ENCODE data around the gene OR10G4. TPM values are rescaled to one million over a fixed set of nuclear protein-coding genes. Genes with fewer than 3 reads are reported as not detected.

The OR10G4 gene, protein sequence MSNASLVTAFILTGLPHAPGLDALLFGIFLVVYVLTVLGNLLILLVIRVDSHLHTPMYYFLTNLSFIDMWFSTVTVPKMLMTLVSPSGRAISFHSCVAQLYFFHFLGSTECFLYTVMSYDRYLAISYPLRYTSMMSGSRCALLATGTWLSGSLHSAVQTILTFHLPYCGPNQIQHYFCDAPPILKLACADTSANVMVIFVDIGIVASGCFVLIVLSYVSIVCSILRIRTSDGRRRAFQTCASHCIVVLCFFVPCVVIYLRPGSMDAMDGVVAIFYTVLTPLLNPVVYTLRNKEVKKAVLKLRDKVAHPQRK
- not detected in 2 replicates for total RNA-seq

DNA sequence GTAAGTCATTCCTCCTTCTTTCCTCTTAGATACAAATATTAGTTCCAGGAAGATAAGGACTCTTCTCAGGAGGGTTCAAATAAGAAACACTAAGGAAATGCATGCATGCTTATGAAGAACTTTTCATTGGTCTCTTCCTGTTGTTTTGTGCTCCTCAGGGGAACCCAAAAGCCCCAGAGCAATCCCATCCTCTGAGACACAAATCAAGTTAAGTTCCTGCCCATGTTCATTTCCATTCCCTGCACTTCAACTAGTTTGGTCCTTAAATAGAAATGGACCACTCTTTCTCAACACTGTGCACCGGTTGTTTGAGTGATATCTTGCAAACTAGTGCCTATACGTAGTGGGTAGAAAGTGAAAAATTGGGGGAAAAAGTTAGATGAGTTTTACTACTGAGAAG, at the start of gene OR10G4:
OR10G4 (plus strand) TSS at position 301 of the 400 bp plus-strand sequence. CDS start 2,578 bp downstream, outside the sequence.
- no peak within 1 kb of the TSS for H3K4me3 ChIP-seq (ENCODE audit: low read depth, low read length)
- DNase-seq (ENCODE audit: low read depth): no peak
- TF ChIP-seq, protein P1, sequence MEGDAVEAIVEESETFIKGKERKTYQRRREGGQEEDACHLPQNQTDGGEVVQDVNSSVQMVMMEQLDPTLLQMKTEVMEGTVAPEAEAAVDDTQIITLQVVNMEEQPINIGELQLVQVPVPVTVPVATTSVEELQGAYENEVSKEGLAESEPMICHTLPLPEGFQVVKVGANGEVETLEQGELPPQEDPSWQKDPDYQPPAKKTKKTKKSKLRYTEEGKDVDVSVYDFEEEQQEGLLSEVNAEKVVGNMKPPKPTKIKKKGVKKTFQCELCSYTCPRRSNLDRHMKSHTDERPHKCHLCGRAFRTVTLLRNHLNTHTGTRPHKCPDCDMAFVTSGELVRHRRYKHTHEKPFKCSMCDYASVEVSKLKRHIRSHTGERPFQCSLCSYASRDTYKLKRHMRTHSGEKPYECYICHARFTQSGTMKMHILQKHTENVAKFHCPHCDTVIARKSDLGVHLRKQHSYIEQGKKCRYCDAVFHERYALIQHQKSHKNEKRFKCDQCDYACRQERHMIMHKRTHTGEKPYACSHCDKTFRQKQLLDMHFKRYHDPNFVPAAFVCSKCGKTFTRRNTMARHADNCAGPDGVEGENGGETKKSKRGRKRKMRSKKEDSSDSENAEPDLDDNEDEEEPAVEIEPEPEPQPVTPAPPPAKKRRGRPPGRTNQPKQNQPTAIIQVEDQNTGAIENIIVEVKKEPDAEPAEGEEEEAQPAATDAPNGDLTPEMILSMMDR (IDR thresholded peaks at IDR 0.05; ENCODE audit: insufficient read depth, low read length, poor library complexity, severe bottlenecking): no peak
- H3K27me3 ChIP-seq (ENCODE audit: control insufficient read depth, insufficient read depth, low read length): no peaks in the 10 kb centered on the region
- H3K36me3 ChIP-seq (ENCODE audit: control insufficient read depth, insufficient read depth, low read length): no peaks in the 10 kb centered on the region

DNA sequence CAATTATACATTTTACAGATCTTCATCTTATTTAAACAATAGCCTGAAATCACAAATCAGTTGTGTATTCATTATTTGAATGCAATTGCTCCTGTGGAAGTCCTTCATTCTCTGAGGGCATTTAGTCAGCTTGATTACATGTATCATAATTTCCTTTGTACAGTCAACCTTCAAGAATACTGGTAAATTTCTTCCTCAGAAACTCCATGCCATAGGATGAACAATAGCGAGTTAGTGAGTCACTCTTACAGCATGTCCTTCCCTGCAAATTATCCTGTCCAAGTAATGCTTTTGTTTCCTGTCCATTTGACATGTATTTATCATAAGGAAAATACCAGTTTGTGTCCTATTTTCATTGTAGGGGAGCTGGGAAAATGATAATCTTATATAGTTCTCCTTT, 39.0 kb upstream of the OR10G4 start:
- Histone ChIP-seq H3K4me3 (ENCODE audit: low read depth, low read length) (no peak overlapping the region), H3K27me3 (ENCODE audit: control insufficient read depth, insufficient read depth, low read length) (no peaks in the 10 kb centered on the region), H3K36me3 (ENCODE audit: control insufficient read depth, insufficient read depth, low read length) (no peaks in the 10 kb centered on the region)
- peak; percentile 53 for DNase-seq (ENCODE audit: low read depth)
- TF ChIP-seq, protein P1 (IDR thresholded peaks at IDR 0.05; ENCODE audit: insufficient read depth, low read length, poor library complexity, severe bottlenecking): no peak

DNA sequence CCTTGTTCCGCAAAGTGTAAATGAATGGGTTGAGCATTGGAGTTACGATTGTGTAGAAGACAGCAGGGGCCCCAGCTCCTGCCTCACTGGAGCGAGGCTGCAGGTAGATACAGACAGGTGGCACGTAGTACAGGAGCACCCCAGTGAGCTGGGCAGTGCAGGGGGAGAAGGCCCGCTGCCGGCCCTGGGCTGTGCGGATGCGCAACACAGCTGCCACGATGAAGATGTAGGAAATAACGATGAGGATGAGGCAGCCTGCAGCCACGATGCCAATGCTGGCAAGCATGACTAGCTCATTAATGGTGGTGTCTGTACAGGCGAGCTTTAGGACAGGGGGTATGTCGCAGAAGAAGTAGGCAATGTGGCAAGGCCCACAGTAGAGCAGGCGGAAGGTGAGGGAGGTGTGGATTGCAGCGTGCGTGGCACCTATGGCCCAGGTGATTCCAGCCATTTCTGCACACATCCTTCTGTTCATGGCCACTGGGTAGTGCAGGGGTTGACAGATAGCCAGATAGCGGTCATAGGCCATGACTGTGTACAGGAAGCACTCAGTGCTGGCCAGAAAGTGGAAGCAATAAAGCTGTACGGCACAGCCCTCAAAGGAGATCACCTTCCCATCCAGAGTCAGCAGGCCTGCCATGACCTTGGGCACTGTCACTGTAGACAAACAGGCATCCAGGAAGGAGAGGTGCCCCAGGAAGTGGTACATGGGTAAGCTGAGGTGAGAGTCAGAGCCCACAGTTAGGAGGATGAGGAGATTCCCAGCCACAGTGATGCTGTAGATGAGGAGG, 35.8 kb upstream of the OR10G4 start:
- H3K27me3 ChIP-seq (ENCODE audit: control insufficient read depth, insufficient read depth, low read length): no peaks in the 10 kb centered on the region
- TF ChIP-seq, protein P1 (IDR thresholded peaks at IDR 0.05; ENCODE audit: insufficient read depth, low read length, poor library complexity, severe bottlenecking): no peak
- H3K4me3 ChIP-seq (ENCODE audit: low read depth, low read length): no peak overlapping the region
- H3K36me3 ChIP-seq (ENCODE audit: control insufficient read depth, insufficient read depth, low read length): no peaks in the 10 kb centered on the region
- no peak for DNase-seq (ENCODE audit: low read depth)

DNA sequence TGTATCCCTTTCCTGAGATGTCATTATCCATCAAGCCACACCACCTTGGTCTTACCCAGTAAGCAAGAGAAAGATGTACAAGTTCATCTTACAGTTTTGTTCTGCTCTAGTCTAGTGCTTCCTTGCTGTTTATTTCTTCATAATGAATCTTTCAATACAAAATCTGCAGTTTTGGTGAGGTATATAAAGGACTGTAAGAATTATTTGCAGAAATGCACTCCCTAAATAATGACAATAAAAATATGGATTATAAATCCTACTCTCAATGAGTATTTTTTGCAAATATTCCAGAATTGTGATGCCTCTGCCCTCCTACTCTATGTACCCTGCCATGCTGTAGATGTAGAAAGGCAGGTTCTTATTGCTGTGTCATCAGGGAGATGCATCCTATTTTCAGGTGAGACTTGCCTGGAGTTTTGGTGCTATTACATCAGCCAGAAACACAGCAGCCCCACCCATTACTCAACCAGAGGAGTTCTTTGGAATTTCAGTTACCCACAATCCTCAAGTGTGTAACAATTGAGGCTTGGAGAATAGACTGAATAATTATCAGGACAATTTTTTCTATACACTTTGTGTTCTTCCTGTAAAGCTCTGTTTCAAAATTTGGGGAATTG, 35.0 kb upstream of the OR10G4 start, which contains the start of gene OR10S1:
OR10S1 (minus strand) TSS at position 51 of the 617 bp plus-strand sequence. CDS start 117 bp downstream, outside the sequence.
- TF ChIP-seq, protein P1 (IDR thresholded peaks at IDR 0.05; ENCODE audit: insufficient read depth, low read length, poor library complexity, severe bottlenecking): no peak
- DNase-seq (ENCODE audit: low read depth): no peak
- H3K36me3 ChIP-seq (ENCODE audit: control insufficient read depth, insufficient read depth, low read length): no peaks in the 10 kb centered on the region
- no peaks in the 10 kb centered on the region for H3K27me3 ChIP-seq (ENCODE audit: control insufficient read depth, insufficient read depth, low read length)
- no peak within 1 kb of the TSS for H3K4me3 ChIP-seq (ENCODE audit: low read depth, low read length)

DNA sequence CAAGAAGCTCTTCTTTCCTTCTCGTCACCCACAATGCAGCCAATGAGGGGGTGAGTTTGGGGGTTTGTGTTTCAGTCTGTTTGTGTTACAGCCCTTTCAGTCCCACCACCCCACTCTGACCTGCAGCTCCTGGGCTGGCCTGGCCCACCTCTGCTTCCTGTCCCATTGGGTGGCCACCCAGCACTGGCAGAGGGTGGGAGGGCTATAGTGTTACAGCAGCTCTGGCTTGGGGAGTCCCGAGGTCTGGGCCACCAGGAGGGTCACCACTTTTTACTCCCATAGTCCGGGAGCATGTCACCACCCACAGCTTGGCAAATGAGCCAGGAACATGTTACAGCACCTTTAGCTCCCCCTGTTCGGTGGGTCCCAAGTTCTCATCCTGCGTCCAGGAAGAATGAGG, 33.5 kb upstream of the OR10G4 start:
- TF ChIP-seq, protein P1 (IDR thresholded peaks at IDR 0.05; ENCODE audit: insufficient read depth, low read length, poor library complexity, severe bottlenecking): no peak
- no peaks in the 10 kb centered on the region for H3K27me3 ChIP-seq (ENCODE audit: control insufficient read depth, insufficient read depth, low read length)
- DNase-seq (ENCODE audit: low read depth): no peak
- H3K36me3 ChIP-seq (ENCODE audit: control insufficient read depth, insufficient read depth, low read length): no peaks in the 10 kb centered on the region
- no peak overlapping the region for H3K4me3 ChIP-seq (ENCODE audit: low read depth, low read length)

Measured in kidney epithelial cell (primary cell).